ENCODE results near the gene ARHGEF17.

The ARHGEF17 gene

DNA sequence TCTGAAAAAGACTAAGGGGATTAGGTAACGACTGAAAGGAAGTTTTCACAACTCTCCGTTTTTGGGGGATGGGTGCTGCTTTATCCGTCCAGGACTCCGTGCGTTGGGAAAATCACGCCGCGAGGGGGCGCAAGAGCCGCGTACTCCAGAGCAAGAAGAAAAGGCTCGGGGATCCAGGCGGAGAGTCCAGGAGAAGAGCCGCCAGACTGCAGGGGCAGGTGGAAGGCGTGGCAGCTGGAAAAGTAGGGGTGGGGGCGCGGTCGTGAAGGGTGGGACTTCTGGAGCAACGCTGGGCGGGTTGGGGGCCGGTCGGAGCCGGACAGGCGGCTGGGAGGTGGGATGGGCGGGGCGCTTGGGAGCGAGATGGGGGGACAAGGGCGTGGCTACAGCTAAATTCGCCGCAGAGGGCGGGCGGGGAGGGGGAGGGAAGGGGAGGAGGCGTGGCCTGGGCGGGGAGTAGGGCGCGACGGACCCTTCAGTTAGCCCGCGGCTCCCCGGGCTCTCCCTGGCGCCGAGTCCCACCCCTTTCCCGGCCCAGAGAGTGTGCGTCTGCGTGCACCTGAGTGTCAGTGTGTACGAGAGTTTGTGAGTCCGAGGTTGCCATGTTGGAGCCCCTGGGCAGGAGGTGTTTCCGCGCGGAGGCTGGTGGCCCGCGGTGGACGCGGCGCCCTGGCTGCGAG, 613 bp upstream of the ARHGEF17 start (continued):
- TF ChIP-seq, protein P1, sequence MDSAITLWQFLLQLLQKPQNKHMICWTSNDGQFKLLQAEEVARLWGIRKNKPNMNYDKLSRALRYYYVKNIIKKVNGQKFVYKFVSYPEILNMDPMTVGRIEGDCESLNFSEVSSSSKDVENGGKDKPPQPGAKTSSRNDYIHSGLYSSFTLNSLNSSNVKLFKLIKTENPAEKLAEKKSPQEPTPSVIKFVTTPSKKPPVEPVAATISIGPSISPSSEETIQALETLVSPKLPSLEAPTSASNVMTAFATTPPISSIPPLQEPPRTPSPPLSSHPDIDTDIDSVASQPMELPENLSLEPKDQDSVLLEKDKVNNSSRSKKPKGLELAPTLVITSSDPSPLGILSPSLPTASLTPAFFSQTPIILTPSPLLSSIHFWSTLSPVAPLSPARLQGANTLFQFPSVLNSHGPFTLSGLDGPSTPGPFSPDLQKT (IDR thresholded peaks at IDR 0.05; ENCODE audit: borderline replicate concordance, low read depth, low read length), result no peak
- no peak; the same call in 1 of the 2 replicates for TF ChIP-seq ZNF335 (tag by site-specific recombination; conservative IDR thresholded peaks at IDR 0.05)
- TF ChIP-seq, protein P2, sequence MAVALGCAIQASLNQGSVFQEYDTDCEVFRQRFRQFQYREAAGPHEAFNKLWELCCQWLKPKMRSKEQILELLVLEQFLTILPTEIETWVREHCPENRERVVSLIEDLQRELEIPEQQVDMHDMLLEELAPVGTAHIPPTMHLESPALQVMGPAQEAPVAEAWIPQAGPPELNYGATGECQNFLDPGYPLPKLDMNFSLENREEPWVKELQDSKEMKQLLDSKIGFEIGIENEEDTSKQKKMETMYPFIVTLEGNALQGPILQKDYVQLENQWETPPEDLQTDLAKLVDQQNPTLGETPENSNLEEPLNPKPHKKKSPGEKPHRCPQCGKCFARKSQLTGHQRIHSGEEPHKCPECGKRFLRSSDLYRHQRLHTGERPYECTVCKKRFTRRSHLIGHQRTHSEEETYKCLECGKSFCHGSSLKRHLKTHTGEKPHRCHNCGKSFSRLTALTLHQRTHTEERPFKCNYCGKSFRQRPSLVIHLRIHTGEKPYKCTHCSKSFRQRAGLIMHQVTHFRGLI (tag by site-specific recombination; IDR thresholded peaks at IDR 0.05), result no peak
- TF ChIP-seq ZNF501 (tag by site-specific recombination; IDR thresholded peaks at IDR 0.05), result peak; percentile 28; the same call in 1 of the 2 replicates
- TF ChIP-seq ZNF174 (tag by site-specific recombination; IDR thresholded peaks at IDR 0.05), result no peak
- TF ChIP-seq ZNF629 (tag by site-specific recombination; IDR thresholded peaks at IDR 0.05), result 0 out of 2 replicates have a peak, but pooled peaks have one; percentile 10
- TF ChIP-seq, protein P3, sequence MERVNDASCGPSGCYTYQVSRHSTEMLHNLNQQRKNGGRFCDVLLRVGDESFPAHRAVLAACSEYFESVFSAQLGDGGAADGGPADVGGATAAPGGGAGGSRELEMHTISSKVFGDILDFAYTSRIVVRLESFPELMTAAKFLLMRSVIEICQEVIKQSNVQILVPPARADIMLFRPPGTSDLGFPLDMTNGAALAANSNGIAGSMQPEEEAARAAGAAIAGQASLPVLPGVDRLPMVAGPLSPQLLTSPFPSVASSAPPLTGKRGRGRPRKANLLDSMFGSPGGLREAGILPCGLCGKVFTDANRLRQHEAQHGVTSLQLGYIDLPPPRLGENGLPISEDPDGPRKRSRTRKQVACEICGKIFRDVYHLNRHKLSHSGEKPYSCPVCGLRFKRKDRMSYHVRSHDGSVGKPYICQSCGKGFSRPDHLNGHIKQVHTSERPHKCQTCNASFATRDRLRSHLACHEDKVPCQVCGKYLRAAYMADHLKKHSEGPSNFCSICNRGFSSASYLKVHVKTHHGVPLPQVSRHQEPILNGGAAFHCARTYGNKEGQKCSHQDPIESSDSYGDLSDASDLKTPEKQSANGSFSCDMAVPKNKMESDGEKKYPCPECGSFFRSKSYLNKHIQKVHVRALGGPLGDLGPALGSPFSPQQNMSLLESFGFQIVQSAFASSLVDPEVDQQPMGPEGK (tag by site-specific recombination; IDR thresholded peaks at IDR 0.05), result peak; percentile 80
- peak; percentile 46; the same call in 1 of the 2 replicates for TF ChIP-seq MZF1 (tag by site-specific recombination; IDR thresholded peaks at IDR 0.05; ENCODE audit: borderline replicate concordance)
- TF ChIP-seq GFI1B (tag by site-specific recombination; IDR thresholded peaks at IDR 0.05), result no peak
- TF ChIP-seq PRDM1 (tag by site-specific recombination; IDR thresholded peaks at IDR 0.05), result peak; percentile 92; the same call in 1 of the 2 replicates
- no peak for TF ChIP-seq ZNF571 (tag by site-specific recombination; IDR thresholded peaks at IDR 0.05)
- TF ChIP-seq KLF9 (tag by site-specific recombination; IDR thresholded peaks at IDR 0.05; ENCODE audit: low read depth), result peak; percentile 82
- TF ChIP-seq ZNF391 (tag by site-specific recombination; IDR thresholded peaks at IDR 0.05; ENCODE audit: borderline replicate concordance, low read depth), result peak; percentile 24; the same call in 1 of the 2 replicates
- no peak for TF ChIP-seq ZNF19 (tag by site-specific recombination; IDR thresholded peaks at IDR 0.05; ENCODE audit: low read depth)
- no peak for TF ChIP-seq ZNF677 (tag by site-specific recombination; IDR thresholded peaks at IDR 0.05)
- no peak for TF ChIP-seq ZNF529 (tag by site-specific recombination; IDR thresholded peaks at IDR 0.05; ENCODE audit: insufficient replicate concordance)
- no peak for TF ChIP-seq GLIS1 (tag by site-specific recombination; IDR thresholded peaks at IDR 0.05)
- TF ChIP-seq, protein P4, sequence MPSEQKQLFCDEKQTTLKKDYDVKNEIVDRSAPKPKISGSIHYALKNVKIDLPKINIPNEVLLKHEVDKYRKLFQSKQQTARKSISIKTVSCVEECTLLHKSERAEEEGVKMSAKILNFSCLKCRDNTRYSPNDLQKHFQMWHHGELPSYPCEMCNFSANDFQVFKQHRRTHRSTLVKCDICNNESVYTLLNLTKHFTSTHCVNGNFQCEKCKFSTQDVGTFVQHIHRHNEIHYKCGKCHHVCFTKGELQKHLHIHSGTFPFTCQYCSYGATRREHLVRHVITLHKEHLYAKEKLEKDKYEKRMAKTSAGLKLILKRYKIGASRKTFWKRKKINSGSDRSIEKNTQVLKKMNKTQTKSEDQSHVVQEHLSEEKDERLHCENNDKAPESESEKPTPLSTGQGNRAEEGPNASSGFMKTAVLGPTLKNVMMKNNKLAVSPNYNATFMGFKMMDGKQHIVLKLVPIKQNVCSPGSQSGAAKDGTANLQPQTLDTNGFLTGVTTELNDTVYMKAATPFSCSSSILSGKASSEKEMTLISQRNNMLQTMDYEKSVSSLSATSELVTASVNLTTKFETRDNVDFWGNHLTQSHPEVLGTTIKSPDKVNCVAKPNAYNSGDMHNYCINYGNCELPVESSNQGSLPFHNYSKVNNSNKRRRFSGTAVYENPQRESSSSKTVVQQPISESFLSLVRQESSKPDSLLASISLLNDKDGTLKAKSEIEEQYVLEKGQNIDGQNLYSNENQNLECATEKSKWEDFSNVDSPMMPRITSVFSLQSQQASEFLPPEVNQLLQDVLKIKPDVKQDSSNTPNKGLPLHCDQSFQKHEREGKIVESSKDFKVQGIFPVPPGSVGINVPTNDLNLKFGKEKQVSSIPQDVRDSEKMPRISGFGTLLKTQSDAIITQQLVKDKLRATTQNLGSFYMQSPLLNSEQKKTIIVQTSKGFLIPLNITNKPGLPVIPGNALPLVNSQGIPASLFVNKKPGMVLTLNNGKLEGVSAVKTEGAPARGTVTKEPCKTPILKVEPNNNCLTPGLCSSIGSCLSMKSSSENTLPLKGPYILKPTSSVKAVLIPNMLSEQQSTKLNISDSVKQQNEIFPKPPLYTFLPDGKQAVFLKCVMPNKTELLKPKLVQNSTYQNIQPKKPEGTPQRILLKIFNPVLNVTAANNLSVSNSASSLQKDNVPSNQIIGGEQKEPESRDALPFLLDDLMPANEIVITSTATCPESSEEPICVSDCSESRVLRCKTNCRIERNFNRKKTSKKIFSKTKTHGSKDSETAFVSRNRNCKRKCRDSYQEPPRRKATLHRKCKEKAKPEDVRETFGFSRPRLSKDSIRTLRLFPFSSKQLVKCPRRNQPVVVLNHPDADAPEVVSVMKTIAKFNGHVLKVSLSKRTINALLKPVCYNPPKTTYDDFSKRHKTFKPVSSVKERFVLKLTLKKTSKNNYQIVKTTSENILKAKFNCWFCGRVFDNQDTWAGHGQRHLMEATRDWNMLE (tag by site-specific recombination; conservative IDR thresholded peaks at IDR 0.05; ENCODE audit: low read depth), result no peak
- no peak for TF ChIP-seq KLF16 (tag by site-specific recombination; IDR thresholded peaks at IDR 0.05)
- peak; percentile 76 for TF ChIP-seq ZXDB (tag by site-specific recombination; IDR thresholded peaks at IDR 0.05)
- TF ChIP-seq ZNF621 (tag by site-specific recombination; IDR thresholded peaks at IDR 0.05), result no peak
- TF ChIP-seq ZNF664 (tag by site-specific recombination; IDR thresholded peaks at IDR 0.05), result no peak
- TF ChIP-seq ZNF366 (tag by site-specific recombination; conservative IDR thresholded peaks at IDR 0.05), result no peak; the same call in 1 of the 2 replicates
- 0 out of 2 replicates have a peak, but pooled peaks have one; percentile 8 for TF ChIP-seq ZNF600 (tag by site-specific recombination; IDR thresholded peaks at IDR 0.05)
- TF ChIP-seq ZNF654 (tag by site-specific recombination; IDR thresholded peaks at IDR 0.05; ENCODE audit: low read depth), result peak; percentile 87
- no peak for TF ChIP-seq ZNF521 (tag by site-specific recombination; IDR thresholded peaks at IDR 0.05)
- TF ChIP-seq, protein P5, sequence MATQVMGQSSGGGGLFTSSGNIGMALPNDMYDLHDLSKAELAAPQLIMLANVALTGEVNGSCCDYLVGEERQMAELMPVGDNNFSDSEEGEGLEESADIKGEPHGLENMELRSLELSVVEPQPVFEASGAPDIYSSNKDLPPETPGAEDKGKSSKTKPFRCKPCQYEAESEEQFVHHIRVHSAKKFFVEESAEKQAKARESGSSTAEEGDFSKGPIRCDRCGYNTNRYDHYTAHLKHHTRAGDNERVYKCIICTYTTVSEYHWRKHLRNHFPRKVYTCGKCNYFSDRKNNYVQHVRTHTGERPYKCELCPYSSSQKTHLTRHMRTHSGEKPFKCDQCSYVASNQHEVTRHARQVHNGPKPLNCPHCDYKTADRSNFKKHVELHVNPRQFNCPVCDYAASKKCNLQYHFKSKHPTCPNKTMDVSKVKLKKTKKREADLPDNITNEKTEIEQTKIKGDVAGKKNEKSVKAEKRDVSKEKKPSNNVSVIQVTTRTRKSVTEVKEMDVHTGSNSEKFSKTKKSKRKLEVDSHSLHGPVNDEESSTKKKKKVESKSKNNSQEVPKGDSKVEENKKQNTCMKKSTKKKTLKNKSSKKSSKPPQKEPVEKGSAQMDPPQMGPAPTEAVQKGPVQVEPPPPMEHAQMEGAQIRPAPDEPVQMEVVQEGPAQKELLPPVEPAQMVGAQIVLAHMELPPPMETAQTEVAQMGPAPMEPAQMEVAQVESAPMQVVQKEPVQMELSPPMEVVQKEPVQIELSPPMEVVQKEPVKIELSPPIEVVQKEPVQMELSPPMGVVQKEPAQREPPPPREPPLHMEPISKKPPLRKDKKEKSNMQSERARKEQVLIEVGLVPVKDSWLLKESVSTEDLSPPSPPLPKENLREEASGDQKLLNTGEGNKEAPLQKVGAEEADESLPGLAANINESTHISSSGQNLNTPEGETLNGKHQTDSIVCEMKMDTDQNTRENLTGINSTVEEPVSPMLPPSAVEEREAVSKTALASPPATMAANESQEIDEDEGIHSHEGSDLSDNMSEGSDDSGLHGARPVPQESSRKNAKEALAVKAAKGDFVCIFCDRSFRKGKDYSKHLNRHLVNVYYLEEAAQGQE (tag by site-specific recombination; IDR thresholded peaks at IDR 0.05), result no peak
